HG03135 (cell line): ENCODE data around the gene CCND1.

Source experiments
- ATAC-seq: cut with Tn5 transposase; IDR thresholded peaks from one replicate; pipeline ENCODE4 v1.9.1; 2021; ENCODE audit warnings: mild to moderate bottlenecking, moderate library complexity; ENCODE audit not compliant: unreplicated experiment

Gene CCND1

DNA sequence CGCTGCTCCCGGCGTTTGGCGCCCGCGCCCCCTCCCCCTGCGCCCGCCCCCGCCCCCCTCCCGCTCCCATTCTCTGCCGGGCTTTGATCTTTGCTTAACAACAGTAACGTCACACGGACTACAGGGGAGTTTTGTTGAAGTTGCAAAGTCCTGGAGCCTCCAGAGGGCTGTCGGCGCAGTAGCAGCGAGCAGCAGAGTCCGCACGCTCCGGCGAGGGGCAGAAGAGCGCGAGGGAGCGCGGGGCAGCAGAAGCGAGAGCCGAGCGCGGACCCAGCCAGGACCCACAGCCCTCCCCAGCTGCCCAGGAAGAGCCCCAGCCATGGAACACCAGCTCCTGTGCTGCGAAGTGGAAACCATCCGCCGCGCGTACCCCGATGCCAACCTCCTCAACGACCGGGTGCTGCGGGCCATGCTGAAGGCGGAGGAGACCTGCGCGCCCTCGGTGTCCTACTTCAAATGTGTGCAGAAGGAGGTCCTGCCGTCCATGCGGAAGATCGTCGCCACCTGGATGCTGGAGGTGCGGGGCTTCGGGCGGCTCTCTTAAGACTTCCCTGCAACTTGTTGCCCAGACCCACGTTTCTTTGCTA is at the start of gene CCND1:
TSS of gene CCND1 (plus strand) at position 162 of the 587 bp plus-strand sequence. CDS start at position 320, 158 bp downstream.
- no peak for ATAC-seq

- no peak for ATAC-seq
These were observed 47.8 kb upstream of the CCND1 start for GRCh38 chr11:69592986-69593650.

GRCh38 chr11:69593851-69594250 is 47.1 kb upstream of the CCND1 start:
- no peak for ATAC-seq

- no peak for ATAC-seq
These were observed 46.5 kb upstream of the CCND1 start for GRCh38 chr11:69594481-69594880.

GRCh38 chr11:69595805-69596665 is 44.9 kb upstream of the CCND1 start:
- no peak for ATAC-seq

DNA sequence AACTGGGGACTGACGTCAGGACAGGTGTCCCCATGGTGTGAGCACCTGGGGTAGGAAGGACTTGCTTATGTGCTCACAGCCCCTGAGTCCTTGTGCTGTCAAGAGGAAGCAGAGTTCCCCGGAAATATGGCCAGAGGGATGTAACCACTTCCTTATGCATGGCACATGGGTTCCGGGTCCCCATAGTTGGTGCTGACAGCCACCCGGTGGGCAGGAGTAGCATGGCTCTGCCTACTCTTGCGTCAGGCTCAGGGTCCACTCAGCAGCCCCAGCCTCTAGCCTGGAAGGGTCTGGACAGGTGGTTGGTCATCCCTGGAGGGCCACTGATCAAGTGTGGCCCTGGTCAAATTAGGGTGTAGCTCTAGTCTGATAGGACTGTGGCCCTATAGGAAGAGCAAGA is 42.8 kb upstream of the CCND1 start:
- no peak for ATAC-seq

- ATAC-seq: no peak
These were observed 41.5 kb upstream of the CCND1 start for GRCh38 chr11:69599502-69599901.

- no peak for ATAC-seq
These were observed 41.0 kb upstream of the CCND1 start for GRCh38 chr11:69600001-69600400.

DNA sequence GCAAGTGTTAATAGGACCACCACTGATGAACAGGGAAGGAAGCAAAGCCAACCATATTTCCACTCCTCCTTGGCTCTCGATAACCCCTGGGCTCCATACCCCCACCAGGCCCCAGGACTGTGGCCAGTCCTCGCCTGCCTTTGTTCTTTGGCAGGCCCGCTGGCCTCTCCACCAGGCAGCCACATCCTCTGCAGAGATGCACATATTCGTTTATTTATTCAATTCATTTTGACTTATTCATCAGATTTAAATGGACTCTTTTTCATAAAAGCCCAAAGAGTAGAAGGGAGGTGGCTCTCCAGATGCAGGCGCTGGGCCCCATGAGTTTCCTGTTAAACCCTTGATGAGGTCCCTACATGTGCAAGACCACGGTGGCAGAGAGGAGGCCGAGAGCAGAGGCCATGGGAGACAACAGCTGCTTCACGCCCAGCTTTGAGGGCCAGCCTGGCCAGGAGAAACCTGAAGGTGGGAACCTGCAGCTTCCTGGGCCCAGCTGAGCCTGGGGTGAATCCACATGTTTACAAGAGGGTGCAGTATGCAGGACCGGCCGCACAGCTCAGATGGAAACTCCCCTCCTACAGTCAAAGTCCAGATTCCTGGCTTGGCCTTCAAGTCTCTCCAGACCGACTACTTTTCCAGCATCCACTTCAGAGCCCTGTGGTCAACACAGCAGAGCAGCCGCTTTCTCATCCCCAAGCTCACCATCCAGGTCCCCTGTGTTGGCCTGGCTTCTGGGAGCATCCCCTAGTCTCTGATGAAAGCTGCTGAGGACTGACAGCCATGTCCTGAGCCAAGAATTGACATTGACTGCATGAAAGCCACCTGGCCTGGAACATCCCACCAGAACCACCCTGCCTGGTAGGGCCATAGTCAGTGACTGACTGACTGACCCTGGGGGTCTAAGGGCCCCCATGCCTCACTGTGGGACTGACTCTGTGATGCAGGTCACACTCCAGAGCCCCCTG is 39.7 kb upstream of the CCND1 start:
- no peak for ATAC-seq

- ATAC-seq: no peak
These were observed 37.7 kb upstream of the CCND1 start for GRCh38 chr11:69603111-69603836.

GRCh38 chr11:69604055-69604454 is 36.9 kb upstream of the CCND1 start:
- no peak for ATAC-seq

- no peak for ATAC-seq
These were observed 35.0 kb upstream of the CCND1 start for GRCh38 chr11:69605737-69606526.

DNA sequence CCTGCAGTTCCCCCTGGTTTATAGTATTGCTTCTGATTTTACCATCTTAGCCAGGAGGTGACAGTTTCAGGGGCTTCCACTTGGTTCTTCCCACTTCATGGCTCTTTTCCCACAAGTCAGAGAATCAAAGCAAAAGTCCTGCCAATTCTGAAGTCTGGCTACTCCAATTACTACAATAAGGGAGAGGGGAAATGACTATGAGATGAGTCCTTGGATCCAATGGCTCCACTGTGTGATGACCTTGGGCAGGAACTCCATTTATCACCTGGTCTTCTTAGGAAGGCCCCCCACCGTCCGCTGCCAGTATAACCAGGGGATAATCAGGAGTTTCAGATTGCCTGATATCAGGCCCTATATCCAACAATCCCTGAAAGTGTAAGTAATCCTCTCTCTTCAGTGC is 31.6 kb upstream of the CCND1 start:
- no peak for ATAC-seq

- ATAC-seq: no peak
These were observed 29.1 kb upstream of the CCND1 start for GRCh38 chr11:69611548-69612526.

- no peak for ATAC-seq
These were observed 27.4 kb upstream of the CCND1 start for GRCh38 chr11:69613594-69613993.

DNA sequence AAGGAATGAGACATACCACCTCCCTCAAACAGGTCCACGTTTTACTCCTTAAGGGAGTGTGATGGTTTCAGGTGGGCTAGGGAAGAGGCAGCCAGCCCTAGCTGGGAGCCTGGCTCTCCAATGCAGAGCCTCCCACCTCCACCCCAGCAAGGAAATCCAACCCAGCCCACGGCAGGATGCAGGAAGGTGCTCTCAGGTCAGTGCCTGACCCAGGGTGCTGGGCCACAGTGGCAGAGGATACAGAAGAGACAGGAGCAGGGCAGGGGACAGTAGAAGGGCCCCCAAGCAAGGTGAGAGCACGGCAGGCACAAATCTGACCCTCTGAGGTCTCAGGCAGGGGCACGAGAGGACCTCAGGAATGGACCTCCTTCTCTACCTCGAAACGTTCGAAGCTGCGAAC is 26.9 kb upstream of the CCND1 start:
- no peak for ATAC-seq

- ATAC-seq: no peak
These were observed 25.2 kb upstream of the CCND1 start for GRCh38 chr11:69615545-69616278.
